WERI-Rb-1 (cell line): ENCODE data around the gene GRIK3.
"Not testable (repeated sequence)": the region's sequence is repeated elsewhere in the genome, so short reads cannot be mapped to it uniquely, and the experiment has no call there.

ENCODE experiments used
- DNase-seq: peaks from one replicate; pipeline ENCODE4 v3.0.0-alpha.2; 2020
- H3K27ac ChIP-seq: fragments of 250-450 bp; sonication (Bioruptor Pico); 2 replicates; pipeline ENCODE4 v1.5.1; 2020; ENCODE audit warnings: mild to moderate bottlenecking, moderate library complexity
- H3K27me3 ChIP-seq: fragments of 250-450 bp; sonication (Bioruptor Pico); 2 replicates; pipeline ENCODE4 v1.5.1; 2021; ENCODE audit warnings: mild to moderate bottlenecking, low read depth, moderate library complexity; ENCODE audit not compliant: insufficient read depth, severe bottlenecking
- H3K36me3 ChIP-seq: fragments of 250-450 bp; sonication (Bioruptor Pico); 2 replicates; pipeline ENCODE4 v1.5.1; 2020; ENCODE audit warnings: mild to moderate bottlenecking, moderate library complexity
- H3K4me3 ChIP-seq: 2 replicates; pipeline ENCODE4 v1.5.1; 2011; ENCODE audit warnings: low read depth, mild to moderate bottlenecking, control low read depth, low read length
- H3K9me3 ChIP-seq: fragments of 250-450 bp; sonication (Bioruptor Pico); 2 replicates; pipeline ENCODE4 v1.5.1; 2021; ENCODE audit warnings: mild to moderate bottlenecking, moderate library complexity; ENCODE audit not compliant: severe bottlenecking
- TF ChIP-seq, protein P1 (sequence below): IDR thresholded peaks from 2 replicates; pipeline ENCODE4 v1.5.1; 2011; ENCODE audit warnings: low read depth, mild to moderate bottlenecking, control low read depth, inconsistent platforms, low read length

Gene GRIK3

DNA sequence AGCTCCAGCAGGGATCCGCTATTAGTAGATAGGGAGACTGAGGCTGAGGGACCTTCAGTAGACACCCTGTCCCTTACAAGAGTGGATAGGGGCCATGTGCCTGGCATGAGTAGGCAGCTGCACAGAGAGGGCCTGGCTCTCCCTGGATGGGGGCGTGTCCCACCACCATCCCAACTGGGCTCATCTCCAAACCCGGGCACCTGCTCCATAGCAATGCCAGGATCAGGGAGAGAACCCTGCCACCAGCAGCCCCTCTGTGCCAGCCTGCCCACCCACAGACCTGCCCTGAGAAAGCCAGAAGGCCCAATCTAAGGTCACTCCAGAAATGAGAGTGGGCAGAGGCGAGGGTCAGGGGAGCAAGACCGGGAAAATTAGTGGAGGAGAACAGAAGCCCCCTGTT lies 121.3 kb downstream of the GRIK3 start:
- Histone ChIP-seq H3K4me3 (no peak overlapping the region), H3K27me3 (no peaks in the 10 kb centered on the region), H3K36me3 (peaks cover 12% of the 10 kb centered on the region), H3K27ac (no peak overlapping the region), H3K9me3 (no peaks in the 10 kb centered on the region)
- TF ChIP-seq, protein P1, sequence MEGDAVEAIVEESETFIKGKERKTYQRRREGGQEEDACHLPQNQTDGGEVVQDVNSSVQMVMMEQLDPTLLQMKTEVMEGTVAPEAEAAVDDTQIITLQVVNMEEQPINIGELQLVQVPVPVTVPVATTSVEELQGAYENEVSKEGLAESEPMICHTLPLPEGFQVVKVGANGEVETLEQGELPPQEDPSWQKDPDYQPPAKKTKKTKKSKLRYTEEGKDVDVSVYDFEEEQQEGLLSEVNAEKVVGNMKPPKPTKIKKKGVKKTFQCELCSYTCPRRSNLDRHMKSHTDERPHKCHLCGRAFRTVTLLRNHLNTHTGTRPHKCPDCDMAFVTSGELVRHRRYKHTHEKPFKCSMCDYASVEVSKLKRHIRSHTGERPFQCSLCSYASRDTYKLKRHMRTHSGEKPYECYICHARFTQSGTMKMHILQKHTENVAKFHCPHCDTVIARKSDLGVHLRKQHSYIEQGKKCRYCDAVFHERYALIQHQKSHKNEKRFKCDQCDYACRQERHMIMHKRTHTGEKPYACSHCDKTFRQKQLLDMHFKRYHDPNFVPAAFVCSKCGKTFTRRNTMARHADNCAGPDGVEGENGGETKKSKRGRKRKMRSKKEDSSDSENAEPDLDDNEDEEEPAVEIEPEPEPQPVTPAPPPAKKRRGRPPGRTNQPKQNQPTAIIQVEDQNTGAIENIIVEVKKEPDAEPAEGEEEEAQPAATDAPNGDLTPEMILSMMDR: no peak
- no peak for DNase-seq

- H3K9me3 ChIP-seq: no peaks in the 10 kb centered on the region
- H3K36me3 ChIP-seq: peaks cover 12% of the 10 kb centered on the region
- DNase-seq: no peak
- TF ChIP-seq, protein P1: no peak
- no peaks in the 10 kb centered on the region for H3K27me3 ChIP-seq
- H3K4me3 ChIP-seq: no peak overlapping the region
- H3K27ac ChIP-seq: no peak overlapping the region
These were observed 121.9 kb downstream of the GRIK3 start for GRCh38 chr1:36912365-36912865.

DNA sequence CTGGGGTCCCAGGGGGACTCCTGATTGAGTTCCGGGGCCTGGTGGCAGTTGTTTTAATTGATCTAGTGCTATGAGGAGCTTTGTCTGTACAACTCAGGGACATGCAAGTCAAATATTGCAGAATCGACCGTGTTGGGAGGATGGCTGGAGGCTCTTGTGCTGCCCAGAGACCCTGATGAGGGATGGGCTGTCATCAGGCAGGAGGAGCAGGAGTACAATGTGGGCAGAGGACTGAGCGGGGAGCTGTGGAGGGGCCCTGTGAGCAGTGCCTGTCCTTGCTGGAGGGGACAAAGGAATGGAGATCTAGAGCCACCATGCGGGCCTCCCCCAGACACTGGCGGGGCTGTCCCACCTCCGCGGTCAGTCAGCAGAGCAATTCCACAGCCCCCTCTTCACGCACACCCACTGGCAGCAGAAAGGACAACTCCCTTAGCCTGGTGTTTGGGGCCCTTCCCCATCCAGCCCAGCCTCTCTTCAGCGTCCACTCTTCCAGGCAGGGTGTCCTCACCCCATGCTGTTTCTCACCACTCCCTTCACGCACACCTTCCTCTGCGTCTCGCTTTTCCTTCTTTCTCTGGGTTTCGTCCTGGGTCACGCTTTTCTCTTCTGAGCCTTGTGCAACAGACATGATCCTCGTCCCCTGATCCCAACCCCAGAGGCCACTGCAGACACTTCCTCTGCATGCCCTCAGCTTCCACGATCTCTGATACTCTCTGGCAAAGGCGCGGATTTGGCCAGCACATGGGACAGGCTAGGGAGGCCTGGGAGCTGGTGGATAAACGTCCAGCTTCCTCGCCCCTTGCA lies 122.6 kb downstream of the GRIK3 start:
- H3K36me3 ChIP-seq: peaks cover 6% of the 10 kb centered on the region; the same call in 1 of the 2 replicates
- no peak overlapping the region for H3K4me3 ChIP-seq
- TF ChIP-seq, protein P1: no peak
- H3K9me3 ChIP-seq: no peaks in the 10 kb centered on the region
- DNase-seq: no peak
- peak overlapping the region; percentile 31; the same call in 1 of the 2 replicates for H3K27ac ChIP-seq
- no peaks in the 10 kb centered on the region for H3K27me3 ChIP-seq

- peak overlapping the region; percentile 31 for H3K27ac ChIP-seq
- H3K9me3 ChIP-seq: no peaks in the 10 kb centered on the region
- no peak overlapping the region for H3K4me3 ChIP-seq
- H3K36me3 ChIP-seq: peaks cover 3% of the 10 kb centered on the region; the same call in 1 of the 2 replicates
- TF ChIP-seq, protein P1: peak; percentile 42; the same call in 1 of the 2 replicates
- DNase-seq: peak; percentile 51
- no peaks in the 10 kb centered on the region for H3K27me3 ChIP-seq
These were observed 123.3 kb downstream of the GRIK3 start for GRCh38 chr1:36910886-36911540.

- H3K27ac ChIP-seq: peak overlapping the region; percentile 66
- DNase-seq: peak; percentile 58
- no peaks in the 10 kb centered on the region for H3K9me3 ChIP-seq
- no peak overlapping the region for H3K4me3 ChIP-seq
- no peaks in the 10 kb centered on the region for H3K27me3 ChIP-seq
- TF ChIP-seq, protein P1: 0 out of 2 replicates have a peak, but pooled peaks have one; percentile 24
- peaks cover 3% of the 10 kb centered on the region; the same call in 1 of the 2 replicates for H3K36me3 ChIP-seq
These were observed 124.2 kb downstream of the GRIK3 start for GRCh38 chr1:36909946-36910725.

- H3K4me3 ChIP-seq, H3K9me3 ChIP-seq, H3K36me3 ChIP-seq, H3K27me3 ChIP-seq, DNase-seq, H3K27ac ChIP-seq: not testable (repeated sequence)
These were observed 125.0 kb downstream of the GRIK3 start for GRCh38 chr1:36909359-36909758.
